CD14-positive monocyte (primary cell): ENCODE measurements around the gene ZNF684. TPM values are rescaled to one million over a fixed set of nuclear protein-coding genes. Genes with fewer than 3 reads are reported as not detected.

Experiments used
- DNase-seq, 3 donors: peaks; one replicate each; pipeline ENCODE4 v3.0.0-alpha.2; 2011 to 2022
- H2AFZ ChIP-seq: 2 replicates; pipeline ENCODE4 v1.6.0; 2012; ENCODE audit warnings: mild to moderate bottlenecking, low read depth, low read length, inconsistent platforms; ENCODE audit not compliant: insufficient read depth, poor library complexity, severe bottlenecking
- H3K27ac ChIP-seq, 2 donors: 1 replicate in 1 of 2; 2 replicates in 1 of 2; pipeline ENCODE4 v1.5.1; 2012 to 2013; ENCODE audit warnings: low read length in 2 of 2, control low read depth in 1 of 2, inconsistent platforms in 1 of 2, low read depth in 1 of 2, mild to moderate bottlenecking in 1 of 2
- H3K27me3 ChIP-seq, 2 donors: one replicate each; pipeline versions ENCODE4 v1.6.0 to v1.6.1; 2011 to 2013; ENCODE audit warnings: low read length in 2 of 2; ENCODE audit not compliant: control insufficient read depth in 2 of 2, insufficient read depth in 2 of 2
- H3K36me3 ChIP-seq, 2 donors: replicated peaks in 1 of 2; 1 replicate in 1 of 2; 2 replicates in 1 of 2; pipeline versions ENCODE4 v1.5.1 to v1.6.1; 2012 to 2013; ENCODE audit warnings: low read length in 2 of 2, control low read depth in 1 of 2, inconsistent platforms in 1 of 2, mild to moderate bottlenecking in 1 of 2; ENCODE audit not compliant: insufficient read depth in 2 of 2, control insufficient read depth in 1 of 2
- H3K4me1 ChIP-seq, 2 donors: 1 replicate in 1 of 2; 2 replicates in 1 of 2; pipeline versions ENCODE4 v1.5.1 to v1.6.1; 2012 to 2013; ENCODE audit warnings: low read length in 2 of 2, control low read depth in 1 of 2, inconsistent platforms in 1 of 2, mild to moderate bottlenecking in 1 of 2, moderate library complexity in 1 of 2; ENCODE audit not compliant: insufficient read depth in 2 of 2, control insufficient read depth in 1 of 2
- H3K4me2 ChIP-seq: replicated peaks from 2 replicates; pipeline ENCODE3; 2012; ENCODE audit warnings: low read length, moderate library complexity, mild to moderate bottlenecking; ENCODE audit not compliant: poor library complexity, severe bottlenecking; ENCODE audit errors: extremely low read depth
- H3K4me3 ChIP-seq, 3 experiments: fragments of 200-600 bp in 1 of 3; sonication (generic) in 1 of 3; replicated peaks in 1 of 3; 1 replicate in 2 of 3; 2 replicates in 1 of 3; pipeline ENCODE4 v1.5.1; 2011 to 2013; ENCODE audit warnings: low read length in 3 of 3, mild to moderate bottlenecking in 3 of 3, control low read depth in 2 of 3, low read depth in 2 of 3, inconsistent platforms in 1 of 3, moderate library complexity in 1 of 3
- H3K79me2 ChIP-seq: 2 replicates; pipeline ENCODE4 v1.6.0; 2012; ENCODE audit warnings: mild to moderate bottlenecking, control low read depth, inconsistent platforms, low read length, moderate library complexity; ENCODE audit not compliant: insufficient read depth
- H3K9ac ChIP-seq: 2 replicates; pipeline ENCODE4 v1.6.0; 2017; ENCODE audit warnings: low read length, mild to moderate bottlenecking; ENCODE audit not compliant: insufficient read depth, poor library complexity, severe bottlenecking
- H3K9me3 ChIP-seq, 2 donors: replicated peaks in 1 of 2; 1 replicate in 1 of 2; 2 replicates in 1 of 2; pipeline versions ENCODE4 v1.5.1 to v1.6.1; 2012 to 2013; ENCODE audit warnings: low read length in 2 of 2, control low read depth in 1 of 2; ENCODE audit not compliant: control insufficient read depth in 1 of 2, insufficient read depth in 1 of 2
- H4K20me1 ChIP-seq: 2 replicates; pipeline ENCODE4 v1.6.0; 2012; ENCODE audit warnings: mild to moderate bottlenecking, low read length, control low read depth, moderate library complexity; ENCODE audit not compliant: insufficient read depth
- H3K27ac Mint-ChIP-seq, 7 donors: one replicate each; pipeline ENCODE4 v1.8.0; 2020; ENCODE audit warnings: mild to moderate bottlenecking in 7 of 7, mixed read lengths in 7 of 7, moderate library complexity in 6 of 7, inconsistent platforms in 2 of 7
- H3K27me3 Mint-ChIP-seq, 3 donors: one replicate each; pipeline ENCODE4 v1.8.0; 2021 to 2022; ENCODE audit warnings: low read depth in 3 of 3, mild to moderate bottlenecking in 3 of 3, mixed read lengths in 3 of 3, moderate library complexity in 3 of 3, inconsistent platforms in 1 of 3
- H3K36me3 Mint-ChIP-seq, 2 donors: one replicate each; pipeline ENCODE4 v1.8.0; 2020; ENCODE audit warnings: mixed read lengths in 2 of 2, inconsistent platforms in 1 of 2, mild to moderate bottlenecking in 1 of 2
- H3K4me1 Mint-ChIP-seq: one replicate; pipeline ENCODE4 v1.8.0; 2020; ENCODE audit warnings: mild to moderate bottlenecking, mixed read lengths
- H3K4me3 Mint-ChIP-seq, 2 donors: one replicate each; pipeline ENCODE4 v1.8.0; 2020; ENCODE audit warnings: mild to moderate bottlenecking in 2 of 2, mixed read lengths in 2 of 2, moderate library complexity in 1 of 2
- H3K9me3 Mint-ChIP-seq, 7 donors: one replicate each; pipeline ENCODE4 v1.8.0; 2020 to 2022; ENCODE audit warnings: mixed read lengths in 7 of 7, mild to moderate bottlenecking in 6 of 7, moderate library complexity in 6 of 7, inconsistent platforms in 2 of 7
- CTCF ChIP-seq: fragments of 200-600 bp; IDR thresholded peaks from one replicate; pipeline ENCODE4 v1.8.0; 2022; ENCODE audit warnings: antibody characterized with exemption, mild to moderate bottlenecking
- WGBS: methylation state at CpG from one replicate; pipeline ENCODE4 v1.1.5; 2013; ENCODE audit warnings: missing lambda C conversion rate; ENCODE audit not compliant: insufficient coverage; 5-methylcytosine and 5-hydroxymethylcytosine counted together
- intact Hi-C, 2 donors: fragments of 100-400 bp; cut with micrococcal nuclease; formaldehyde crosslinking; loops; one replicate each; pipeline versions ENCODE4 v1.15.0 to v1.15.1; 2023
- polyA plus RNA-seq, 3 donors: library from polyadenylated mRNA; depleted of rRNA in 1 of 3; unstranded in 2 of 3; stranded (reverse) in 1 of 3; fragments of 300-500 nt in 2 of 3; fragments of >200 nt in 1 of 3; fragmentation: Illumina TruSeq in 2 of 3; gene quantifications; 1 replicate in 2 of 3; 2 replicates in 1 of 3; pipeline ENCODE4 v1.2.3, GENCODE V29; 2012 to 2021
- small RNA-seq: library from RNA; depleted of rRNA; stranded (forward); fragments of <200 nt; gene quantifications from one replicate; pipeline ENCODE3, GENCODE V24; 2012; ENCODE audit warnings: low read depth; ENCODE audit not compliant: insufficient read length

The ZNF684 gene
- polyA plus RNA-seq, 3 donors, result 2.3 to 3.5 (median 2.7) TPM

- no peak overlapping the region for H3K9ac ChIP-seq
- no peaks in the 10 kb centered on the region for H3K36me3 Mint-ChIP-seq
- no peak overlapping the region for H3K27ac Mint-ChIP-seq
- no peak for DNase-seq
- H3K4me3 ChIP-seq, result no peak overlapping the region
- H3K27me3 Mint-ChIP-seq, result peaks cover 1 to 3% (median 2%) of the 10 kb centered on the region in 3 donors
- no peaks in the 10 kb centered on the region for H4K20me1 ChIP-seq
- H3K27ac ChIP-seq, result no peak overlapping the region
- TF ChIP-seq CTCF, result no peak
- peaks cover 27% of the 10 kb centered on the region for H3K4me1 Mint-ChIP-seq
- intact Hi-C loops, result loop anchor here in 1 of 2 donors (10.0 kb wide), 2 partner anchors 81 to 251 kb away; no protein-coding TSS in a partner anchor
- peaks cover 0 to 2% (median 0%) of the 10 kb centered on the region in 7 donors for H3K9me3 Mint-ChIP-seq
- H3K36me3 ChIP-seq, result no peaks in the 10 kb centered on the region
- H3K4me3 Mint-ChIP-seq, result no peak overlapping the region
- 0% methylated on average over 1 of the region's 3 CpGs for WGBS
- H3K27me3 ChIP-seq, result no peaks in the 10 kb centered on the region
- H3K79me2 ChIP-seq, result no peaks in the 10 kb centered on the region
- peaks cover 13 to 26% of the 10 kb centered on the region in 2 donors for H3K4me1 ChIP-seq
- H2AFZ ChIP-seq, result no peak overlapping the region
- H3K4me2 ChIP-seq, result no peak overlapping the region
- no peaks in the 10 kb centered on the region for H3K9me3 ChIP-seq
Measured at GRCh38 chr1:40594187-40594531, 62.7 kb downstream of the ZNF684 start.

- peaks cover 41% of the 10 kb centered on the region for H3K4me1 Mint-ChIP-seq
- no peak overlapping the region for H3K9ac ChIP-seq
- peaks cover 28 to 41% of the 10 kb centered on the region in 2 donors for H3K4me1 ChIP-seq
- H3K4me3 Mint-ChIP-seq, result no peak overlapping the region
- no peaks in the 10 kb centered on the region for H3K27me3 ChIP-seq
- 90% methylated on average over 7 of the region's 7 CpGs for WGBS
- DNase-seq, result no peak
- no peak overlapping the region for H3K4me3 ChIP-seq
- no peak for TF ChIP-seq CTCF
- H3K9me3 Mint-ChIP-seq, result peaks cover 0 to 2% (median 0%) of the 10 kb centered on the region in 7 donors
- H3K27ac ChIP-seq, result no peak overlapping the region
- H4K20me1 ChIP-seq, result no peaks in the 10 kb centered on the region
- H3K4me2 ChIP-seq, result no peak overlapping the region
- no peaks in the 10 kb centered on the region for H3K36me3 Mint-ChIP-seq
- H3K9me3 ChIP-seq, result no peaks in the 10 kb centered on the region
- no peaks in the 10 kb centered on the region for H3K79me2 ChIP-seq
- H2AFZ ChIP-seq, result no peak overlapping the region
- peaks cover under 1 to 2% (median 1%) of the 10 kb centered on the region in 3 donors for H3K27me3 Mint-ChIP-seq
- intact Hi-C loops, result loop anchor here in 1 of 2 donors (10.0 kb wide), 2 partner anchors 79 to 249 kb away; no protein-coding TSS in a partner anchor
- H3K27ac Mint-ChIP-seq, result no peak overlapping the region
- no peaks in the 10 kb centered on the region for H3K36me3 ChIP-seq
Measured at GRCh38 chr1:40595623-40596022, 64.2 kb downstream of the ZNF684 start.

Small RNA genes lying within 50 kb of the gene (small RNA-seq; reads per million reads assigned to genes)
- not detected for gene AL356379.1

Other genes with a start within 250 kb of the ZNF684 start
- 10 to 100 TPM in 1 of 3 donors, 1 to 10 TPM in 2; 2.0 to 24.3 (median 2.6) TPM for gene COL9A2, start 214.4 kb upstream of the ZNF684 start, polyA plus RNA-seq
- gene SMAP2, start 157.9 kb upstream of the ZNF684 start, polyA plus RNA-seq, result 100 to 1,000 TPM; 302 to 382 (median 359) TPM
- gene ZFP69B, start 81.2 kb upstream of the ZNF684 start, polyA plus RNA-seq, result under 1 TPM in 2 of 3 donors, not detected in 1; 0.20 to 0.67 TPM
- 1 to 10 TPM; 2.1 to 3.8 (median 2.5) TPM for gene ZFP69, start 54.3 kb upstream of the ZNF684 start, polyA plus RNA-seq
- 1 to 10 TPM; 1.5 to 3.4 (median 2.6) TPM for gene EXO5, start 22.9 kb upstream of the ZNF684 start, polyA plus RNA-seq
- 1 to 10 TPM in 1 of 3 donors, under 1 TPM in 2; 0.15 to 1.0 (median 0.26) TPM for gene RIMS3, start 134.0 kb downstream of the ZNF684 start, polyA plus RNA-seq
- 100 to 1,000 TPM in 1 of 3 donors, 10 to 100 TPM in 2; 61.2 to 142 (median 68.2) TPM for gene NFYC, start 160.1 kb downstream of the ZNF684 start, polyA plus RNA-seq